GM12878 (cell line): ENCODE results near the gene PPP1R2B.

Experiments
- JUNB ChIP-seq: IDR thresholded peaks from 2 replicates; pipeline ENCODE4 v1.6.1; 2016; ENCODE audit warnings: antibody characterized with exemption, mild to moderate bottlenecking
- POLR2A ChIP-seq: IDR thresholded peaks from 2 replicates; pipeline ENCODE4 v1.6.1; 2011; ENCODE audit warnings: low read depth, mild to moderate bottlenecking, low read length
- POLR2AphosphoS5 ChIP-seq: IDR thresholded peaks from 2 replicates; pipeline ENCODE4 v1.6.1; 2011; ENCODE audit warnings: mild to moderate bottlenecking, low read length, inconsistent platforms
- REST ChIP-seq: IDR thresholded peaks from 2 replicates; pipeline ENCODE4 v1.6.1; 2012; ENCODE audit warnings: mild to moderate bottlenecking, low read depth, low read length
- SMC3 ChIP-seq: IDR thresholded peaks from 2 replicates; pipeline ENCODE4 v1.6.1; 2011; ENCODE audit warnings: low read length, improper control_type of control experiment, borderline replicate concordance
- TF ChIP-seq, protein P1 (sequence below), 3 experiments: IDR thresholded peaks in 2 of 3; conservative IDR thresholded peaks in 1 of 3; 2 replicates each; pipeline ENCODE4 v1.5.1; 2011; ENCODE audit warnings: low read depth in 3 of 3, low read length in 3 of 3, mild to moderate bottlenecking in 3 of 3, control low read depth in 2 of 3, moderate library complexity in 2 of 3, inconsistent platforms in 1 of 3, mixed read lengths in 1 of 3; ENCODE audit not compliant: control insufficient read depth in 2 of 3, insufficient read depth in 1 of 3; ENCODE audit errors: extremely low read depth in 1 of 3

- no peak for TF ChIP-seq JUNB
- TF ChIP-seq, protein P1, sequence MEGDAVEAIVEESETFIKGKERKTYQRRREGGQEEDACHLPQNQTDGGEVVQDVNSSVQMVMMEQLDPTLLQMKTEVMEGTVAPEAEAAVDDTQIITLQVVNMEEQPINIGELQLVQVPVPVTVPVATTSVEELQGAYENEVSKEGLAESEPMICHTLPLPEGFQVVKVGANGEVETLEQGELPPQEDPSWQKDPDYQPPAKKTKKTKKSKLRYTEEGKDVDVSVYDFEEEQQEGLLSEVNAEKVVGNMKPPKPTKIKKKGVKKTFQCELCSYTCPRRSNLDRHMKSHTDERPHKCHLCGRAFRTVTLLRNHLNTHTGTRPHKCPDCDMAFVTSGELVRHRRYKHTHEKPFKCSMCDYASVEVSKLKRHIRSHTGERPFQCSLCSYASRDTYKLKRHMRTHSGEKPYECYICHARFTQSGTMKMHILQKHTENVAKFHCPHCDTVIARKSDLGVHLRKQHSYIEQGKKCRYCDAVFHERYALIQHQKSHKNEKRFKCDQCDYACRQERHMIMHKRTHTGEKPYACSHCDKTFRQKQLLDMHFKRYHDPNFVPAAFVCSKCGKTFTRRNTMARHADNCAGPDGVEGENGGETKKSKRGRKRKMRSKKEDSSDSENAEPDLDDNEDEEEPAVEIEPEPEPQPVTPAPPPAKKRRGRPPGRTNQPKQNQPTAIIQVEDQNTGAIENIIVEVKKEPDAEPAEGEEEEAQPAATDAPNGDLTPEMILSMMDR (IDR thresholded peaks at IDR 0.05 in 2 of 3, conservative IDR thresholded peaks at IDR 0.05 in 1 of 3; ENCODE audit: control insufficient read depth in 2 of 3, extremely low read depth in 1 of 3, insufficient read depth in 1 of 3, low read depth in 3 of 3, low read length in 3 of 3), result no peak
- no peak for TF ChIP-seq POLR2AphosphoS5
- no peak for TF ChIP-seq SMC3
- TF ChIP-seq POLR2A, result no peak
- TF ChIP-seq REST, result no peak
These were observed 8.4 kb upstream of the PPP1R2B start for GRCh38 chr5:156841737-156842136.
